Iris pigment epithelial cell (primary cell): ENCODE data around the gene NDUFS5.
"Not testable (repeated sequence)": the region's sequence is repeated elsewhere in the genome, so short reads cannot be mapped to it uniquely, and the experiment has no call there.

ENCODE experiments used
- DNase-seq: peaks from one replicate; pipeline ENCODE4 v3.0.0-alpha.2; 2011; ENCODE audit warnings: low read depth

The NDUFS5 gene

DNA sequence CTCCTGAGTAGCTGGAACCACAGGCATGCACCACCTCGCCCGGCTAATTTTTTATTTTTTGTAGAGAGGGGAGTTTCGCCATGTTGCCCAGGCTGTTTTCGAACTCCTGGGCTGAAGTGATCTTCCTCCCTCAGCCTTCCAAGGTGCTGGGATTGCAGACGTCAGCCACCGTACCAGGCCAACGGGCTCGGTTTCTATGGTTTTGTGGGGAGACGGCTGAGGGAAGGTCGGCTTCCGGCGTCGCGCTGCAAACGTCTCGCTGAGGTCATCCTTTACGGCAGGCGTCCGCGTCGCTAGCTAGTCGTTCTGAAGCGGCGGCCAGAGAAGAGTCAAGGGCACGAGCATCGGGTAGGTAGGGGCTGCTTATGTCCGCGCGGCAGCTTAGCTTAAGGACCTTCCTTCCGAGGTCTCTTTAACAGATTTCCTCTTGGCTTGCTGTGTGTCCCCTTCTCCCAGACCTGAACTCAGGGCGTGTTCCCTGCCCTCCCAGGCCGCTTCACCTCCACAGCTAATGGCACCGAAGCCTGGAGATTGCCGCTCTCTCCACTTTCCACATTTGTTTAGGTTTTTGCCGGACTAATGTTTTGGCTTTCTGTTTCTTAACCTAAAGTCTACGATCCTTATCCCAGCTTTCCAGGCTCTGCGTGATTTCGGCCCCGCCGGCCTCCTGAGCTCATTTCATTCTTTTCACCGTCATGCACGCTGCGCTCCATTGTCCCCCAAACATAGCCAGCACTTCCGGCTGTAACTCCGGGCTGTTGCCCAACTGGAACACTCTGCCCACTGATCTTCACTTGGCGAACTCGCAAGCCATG, at the start of gene NDUFS5:
TSS of gene NDUFS5 (plus strand) at position 300 of the 815 bp plus-strand sequence. CDS start 2,375 bp downstream, outside the sequence.
- peak; percentile 96 for DNase-seq

- not testable (repeated sequence) for DNase-seq
These were observed 48.5 kb upstream of the NDUFS5 start for GRCh38 chr1:38977399-38978244.

DNA sequence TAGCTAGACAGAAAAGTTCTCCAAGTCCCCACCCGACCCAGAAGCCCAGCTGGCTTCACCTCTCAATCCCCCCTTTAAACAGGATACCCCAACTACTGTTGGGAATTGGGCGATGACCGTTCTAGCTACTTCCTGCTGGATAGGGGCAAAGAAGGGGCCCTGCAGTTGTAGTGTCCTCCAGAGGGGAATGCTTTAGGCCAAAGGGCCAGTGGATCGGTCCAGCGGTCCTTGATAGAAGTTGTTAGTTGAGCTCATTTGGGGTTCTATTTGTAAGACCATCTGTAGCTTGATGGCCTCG, 48.0 kb upstream of the NDUFS5 start:
- DNase-seq, result not testable (repeated sequence)

DNA sequence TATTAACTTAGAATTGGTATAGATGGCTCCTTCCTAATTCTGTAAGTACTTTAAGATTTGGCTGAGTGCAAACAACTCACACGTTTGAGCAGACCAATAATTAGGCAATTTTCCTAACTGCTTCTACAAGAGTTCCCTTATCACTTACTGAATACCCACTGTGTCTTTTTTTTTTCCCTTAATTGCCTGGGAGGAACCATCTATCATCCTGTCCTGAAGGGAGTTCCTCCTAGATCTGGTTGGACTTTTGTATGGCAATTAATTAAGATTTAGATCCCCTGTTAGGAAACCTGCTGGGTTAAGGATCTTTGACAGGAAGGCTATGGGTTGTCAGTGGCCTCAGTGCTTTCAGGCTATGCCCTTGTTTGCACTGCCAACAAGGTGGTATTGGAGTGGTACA, 46.8 kb upstream of the NDUFS5 start:
- DNase-seq, result not testable (repeated sequence)

GRCh38 chr1:38989979-38990378, 36.2 kb upstream of the NDUFS5 start:
- no peak for DNase-seq

DNA sequence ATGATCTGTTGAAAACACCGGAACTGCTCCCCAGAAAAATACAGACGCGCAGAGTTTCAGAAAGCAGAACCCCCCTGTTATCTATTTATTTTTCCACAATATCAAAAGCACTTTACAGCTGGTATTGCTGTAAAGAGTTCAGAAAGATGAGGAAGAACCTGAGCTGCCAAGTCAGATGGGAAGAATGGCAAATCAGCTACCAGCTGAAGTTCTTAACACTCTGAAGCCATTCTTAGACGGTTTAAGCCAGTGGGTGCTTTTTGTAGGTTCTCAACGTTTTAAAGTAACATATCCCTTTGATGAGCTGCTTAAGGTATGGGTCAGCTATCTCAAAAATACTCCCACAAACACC, 35.8 kb upstream of the NDUFS5 start:
- peak; percentile 52 for DNase-seq

GRCh38 chr1:38990738-38991637, 35.2 kb upstream of the NDUFS5 start, which contains the start of gene AKIRIN1:
TSS of gene AKIRIN1 (plus strand) at chr1:38991276. CDS start at chr1:38991381, 105 bp downstream.
- peak; percentile 98 for DNase-seq

DNA sequence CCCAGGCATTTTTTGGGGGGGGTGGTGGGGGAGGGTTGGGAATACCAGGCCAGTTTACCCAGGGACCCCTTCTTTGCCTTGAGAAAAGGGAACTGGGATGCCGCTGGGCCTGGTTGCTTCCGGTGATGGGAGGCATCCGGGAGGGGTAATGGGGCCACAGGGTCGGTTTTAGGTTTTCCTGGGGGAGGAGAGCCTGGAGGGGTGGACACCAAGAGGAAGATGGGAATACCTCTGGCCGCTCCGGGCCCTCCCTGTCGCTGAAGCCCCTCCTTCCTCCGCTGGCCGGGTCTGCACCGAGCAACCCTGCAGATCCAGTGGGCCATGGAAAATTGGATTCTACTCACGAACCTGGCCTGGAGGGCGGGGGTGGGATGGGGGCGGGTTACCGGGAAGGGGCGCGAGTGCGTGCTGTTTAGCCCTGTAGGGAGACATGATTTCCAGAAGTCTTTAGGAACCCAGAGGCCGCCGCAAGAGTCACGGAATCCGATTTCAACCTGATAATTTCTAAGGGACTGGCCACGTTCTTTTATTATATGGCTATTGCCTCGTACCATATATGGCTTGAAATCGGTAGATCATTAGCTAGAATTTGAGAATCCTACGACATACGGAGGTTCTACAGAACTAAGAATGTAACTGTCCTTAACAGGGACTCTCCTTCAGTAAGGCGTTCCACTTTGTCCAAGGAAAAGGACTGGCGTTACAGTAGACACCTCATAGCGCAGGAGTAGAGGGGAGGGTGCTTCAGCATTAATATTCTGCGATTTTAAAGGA, 34.3 kb upstream of the NDUFS5 start:
- peak; percentile 28 for DNase-seq

DNA sequence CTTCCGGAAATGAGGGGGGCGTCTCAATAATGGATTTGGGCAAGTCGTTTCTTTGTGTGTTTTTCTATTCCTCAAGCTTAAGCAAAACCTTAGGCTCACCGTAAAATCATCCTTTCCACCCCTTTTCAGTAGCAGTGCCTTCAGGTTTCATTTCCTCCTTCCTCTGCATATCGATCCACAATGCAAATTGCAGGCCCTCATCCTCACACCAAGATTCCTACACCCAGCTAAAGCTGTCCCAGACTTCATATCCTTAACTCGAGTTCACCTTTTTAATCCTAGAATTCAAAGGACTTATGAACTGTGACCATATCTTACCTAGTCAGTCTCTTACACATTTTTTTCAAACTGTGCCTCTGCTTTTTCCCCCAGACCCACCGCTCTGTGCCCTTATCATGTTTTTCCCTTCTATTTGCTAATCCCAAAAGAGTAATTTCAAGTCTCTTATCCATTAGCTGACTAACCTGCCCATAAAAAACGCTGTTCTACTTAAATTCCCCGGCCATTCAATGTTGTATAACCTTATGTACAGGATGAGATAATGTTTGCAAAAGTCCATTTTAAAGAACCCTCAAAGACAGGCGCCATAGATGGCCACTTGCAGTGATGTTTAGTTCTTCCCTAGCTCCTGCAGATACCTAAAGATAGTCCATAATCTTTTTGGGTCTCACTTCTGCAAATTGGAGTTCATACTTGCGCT, 33.6 kb upstream of the NDUFS5 start:
- no peak for DNase-seq

DNA sequence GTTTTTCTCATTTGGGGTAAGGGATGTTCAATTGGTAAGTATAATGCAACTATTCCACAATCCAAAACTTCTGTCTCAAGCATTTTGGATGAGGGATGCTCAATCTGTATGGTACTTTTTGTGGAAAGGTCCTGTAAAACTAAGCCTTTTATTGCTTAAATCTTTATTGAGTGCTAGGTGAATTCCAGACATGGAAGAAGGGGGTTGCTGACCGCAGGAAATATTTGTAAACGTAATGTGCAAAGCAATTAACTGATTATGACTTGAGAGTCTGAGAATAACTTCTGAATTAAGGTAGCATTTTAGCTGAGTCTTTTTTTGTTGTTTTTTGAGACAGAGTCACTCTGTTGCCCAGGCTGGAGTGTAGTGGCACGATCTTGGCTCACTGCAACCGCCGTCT, 32.0 kb upstream of the NDUFS5 start:
- DNase-seq, result no peak

GRCh38 chr1:38997034-38997900, 28.9 kb upstream of the NDUFS5 start:
- DNase-seq, result no peak

DNA sequence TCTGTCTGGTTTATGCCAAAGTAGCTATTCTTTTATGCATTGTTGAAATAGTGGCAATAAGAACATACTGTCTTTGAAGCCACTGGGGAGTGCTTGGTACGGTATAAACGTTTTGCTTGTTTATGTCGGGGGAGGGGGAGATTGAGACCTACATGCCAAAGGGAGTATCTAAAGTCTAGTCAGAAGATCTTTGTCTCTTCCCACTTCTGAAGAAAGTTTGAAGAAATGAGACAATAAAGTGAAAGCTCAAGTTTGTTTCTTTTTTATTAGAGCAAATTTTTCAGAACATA, 28.3 kb upstream of the NDUFS5 start:
- DNase-seq, result peak; percentile 70

DNA sequence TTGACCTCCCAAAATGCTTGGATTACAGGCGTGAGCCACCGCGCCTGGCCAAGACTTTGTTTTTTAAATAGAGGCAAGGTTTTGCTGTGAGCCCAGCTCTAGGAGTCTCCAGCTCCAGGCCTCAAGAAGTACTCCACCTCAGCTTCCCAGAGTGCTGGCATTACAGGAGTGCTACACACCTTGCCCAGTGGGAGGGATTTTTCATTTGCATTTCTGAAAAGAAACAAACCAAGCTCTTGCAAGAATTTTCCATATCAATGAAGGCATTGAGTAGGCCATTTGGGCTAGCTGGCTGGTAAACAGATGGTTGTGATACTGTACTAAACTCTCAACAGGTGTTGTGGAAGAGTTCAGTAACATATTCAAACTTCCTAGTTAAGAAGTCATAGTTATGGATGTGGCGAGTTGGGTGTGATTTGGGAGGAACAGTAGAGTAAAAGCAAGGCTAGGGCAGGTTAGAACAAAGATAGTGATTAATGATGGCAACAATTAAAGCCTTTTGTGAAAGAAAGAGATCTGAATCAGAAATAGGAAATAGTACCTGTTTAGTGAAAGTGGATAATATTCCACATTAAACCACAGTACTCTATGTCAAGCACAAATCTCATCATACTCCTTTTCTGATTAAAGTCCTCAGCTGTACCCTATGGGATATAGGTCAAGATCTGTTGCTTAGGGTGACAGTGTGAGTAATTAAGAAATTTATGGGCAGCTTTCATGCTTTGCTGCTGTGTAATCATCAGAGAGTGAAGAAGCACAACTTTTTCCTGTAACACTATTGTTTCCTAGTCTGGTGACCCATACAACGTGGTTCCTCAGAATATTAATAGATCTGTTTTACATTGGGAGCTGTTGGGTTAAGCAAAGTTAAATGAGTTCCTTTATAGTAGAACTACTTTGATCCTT, 24.4 kb upstream of the NDUFS5 start:
- DNase-seq, result no peak

DNA sequence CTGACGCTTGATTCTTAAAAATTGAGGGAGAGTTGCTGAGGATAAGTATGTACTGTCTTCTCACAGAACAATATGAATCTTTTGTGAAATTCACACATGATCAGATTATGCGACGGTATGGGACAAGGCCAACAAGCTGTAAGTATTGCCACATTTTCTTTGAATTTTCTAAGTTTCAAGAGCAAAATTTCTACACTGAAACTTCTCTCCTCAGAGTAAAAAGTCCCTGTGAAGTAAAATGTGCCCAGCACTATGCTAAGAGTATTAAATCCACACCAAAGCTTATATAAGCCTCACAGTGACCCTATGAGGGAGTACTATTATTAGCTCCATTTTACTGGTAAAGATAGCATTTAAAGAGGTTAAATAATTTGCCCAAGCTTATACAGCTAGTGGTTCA, 22.9 kb upstream of the NDUFS5 start:
- no peak for DNase-seq

DNA sequence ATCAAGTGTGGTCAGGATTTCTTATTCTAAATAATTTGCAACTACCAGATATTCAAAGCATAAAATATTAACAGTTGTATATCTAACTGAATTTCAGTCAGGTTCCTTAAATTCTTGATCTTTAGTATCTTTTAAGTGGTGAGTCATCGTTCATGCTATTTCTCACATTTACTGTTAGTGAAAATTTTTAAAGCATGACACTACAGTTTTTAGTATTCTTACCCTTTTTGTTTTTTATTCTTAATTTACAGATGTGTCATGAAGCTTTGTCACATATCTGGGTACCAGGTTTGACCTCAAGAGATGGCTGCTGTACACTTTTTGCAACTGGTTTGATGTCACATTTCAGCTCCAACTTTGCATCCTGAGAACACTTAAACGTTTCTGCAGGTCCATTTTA, 22.4 kb upstream of the NDUFS5 start:
- no peak for DNase-seq

DNA sequence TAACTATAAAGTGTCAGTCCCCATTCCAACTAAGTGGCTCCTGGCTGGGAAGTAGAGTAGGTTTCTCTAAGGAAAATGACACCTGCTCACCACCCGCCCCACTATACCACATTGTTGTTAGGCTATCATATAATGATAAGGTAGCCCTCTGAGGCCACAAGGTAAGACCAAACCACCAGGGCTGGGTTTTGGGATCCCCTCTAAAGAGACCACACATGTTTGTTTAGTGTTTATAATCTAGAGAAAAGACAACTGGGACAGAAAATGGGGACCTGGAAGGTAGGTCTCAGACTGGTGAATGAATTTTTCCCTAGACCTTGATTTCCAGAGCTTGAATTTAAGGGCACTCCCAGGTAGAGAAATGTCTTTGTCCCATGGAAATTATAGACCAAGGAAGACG, 19.9 kb upstream of the NDUFS5 start:
- no peak for DNase-seq

DNA sequence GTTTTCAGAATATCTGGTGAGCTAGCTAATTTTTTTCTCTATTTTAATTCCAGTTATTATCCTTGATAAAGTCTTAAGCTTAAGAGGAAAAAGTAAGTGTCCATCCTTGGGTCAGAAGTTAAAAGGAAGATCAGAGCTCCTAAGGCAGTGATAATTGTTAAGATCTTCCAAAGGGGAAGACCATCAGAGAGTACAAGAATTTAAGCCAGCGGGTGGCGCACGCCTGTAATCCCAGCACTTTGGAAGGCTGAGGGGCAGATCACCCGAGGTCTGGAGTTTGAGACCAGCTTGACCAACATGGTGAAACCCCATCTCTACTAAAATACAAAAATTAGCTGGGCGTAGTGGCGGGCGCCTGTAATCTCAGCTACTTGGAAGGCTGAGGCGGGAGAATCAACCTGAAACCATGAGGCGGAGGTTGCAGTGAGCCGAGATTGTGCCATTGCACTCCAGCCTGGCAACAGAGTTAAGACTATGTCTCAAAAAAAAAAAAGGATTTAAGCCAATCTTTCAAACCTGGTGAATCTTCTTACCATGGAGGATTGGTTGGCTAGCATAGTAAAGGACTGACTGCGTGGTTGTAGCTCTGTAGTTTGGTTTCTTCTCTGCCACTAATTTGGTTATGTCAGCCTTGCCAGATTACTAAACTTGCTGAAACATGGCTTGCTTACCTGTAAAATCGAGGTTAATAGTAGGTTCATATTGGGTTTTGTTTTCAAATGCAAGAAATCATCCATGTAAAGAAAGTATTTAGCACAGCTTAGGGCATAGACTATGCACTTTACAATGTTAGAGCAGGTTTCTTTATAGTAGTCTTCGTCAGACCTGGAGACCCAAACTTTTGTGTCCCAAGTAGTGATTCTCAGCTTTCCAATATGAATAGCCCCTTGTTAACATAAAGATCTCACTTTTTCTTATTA, 19.2 kb upstream of the NDUFS5 start:
- no peak for DNase-seq

DNA sequence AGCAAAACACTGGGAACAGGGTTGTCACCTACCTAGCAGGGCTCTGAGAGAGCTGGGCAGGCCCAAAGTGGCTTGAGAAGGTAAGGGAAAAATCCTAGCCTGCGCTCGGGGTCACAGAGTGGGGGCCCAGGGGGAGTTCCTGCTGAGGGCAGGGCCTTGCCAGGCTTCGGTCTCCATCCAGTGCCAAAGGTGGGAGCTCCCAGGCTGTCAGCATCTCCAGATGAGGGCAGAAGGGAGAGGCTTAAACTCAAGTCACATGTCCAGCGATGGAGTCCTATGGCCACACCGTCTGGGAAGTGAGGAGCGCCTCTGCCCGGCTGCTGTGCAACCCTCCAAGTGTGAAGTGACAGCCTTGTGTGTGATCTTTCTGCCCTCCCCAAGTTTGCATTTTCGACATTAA, 11.2 kb upstream of the NDUFS5 start:
- not testable (repeated sequence) for DNase-seq
